PC-3 (cell line): Measurements from ENCODE around the gene PLA2G2F.

Experiments used
- EZH2 ChIP-seq: fragments of 300-600 bp; sonication (generic); IDR thresholded peaks from one replicate; pipeline ENCODE4 v1.6.1; 2017; ENCODE audit warnings: antibody characterized with exemption, mild to moderate bottlenecking, low read length; ENCODE audit not compliant: unreplicated experiment
- TF ChIP-seq, protein P1 (sequence below): fragments of 300-600 bp; sonication (generic); conservative IDR thresholded peaks from 2 replicates; pipeline ENCODE4 v1.5.1; 2017; ENCODE audit warnings: antibody characterized with exemption, low read depth, mild to moderate bottlenecking, low read length

DNA sequence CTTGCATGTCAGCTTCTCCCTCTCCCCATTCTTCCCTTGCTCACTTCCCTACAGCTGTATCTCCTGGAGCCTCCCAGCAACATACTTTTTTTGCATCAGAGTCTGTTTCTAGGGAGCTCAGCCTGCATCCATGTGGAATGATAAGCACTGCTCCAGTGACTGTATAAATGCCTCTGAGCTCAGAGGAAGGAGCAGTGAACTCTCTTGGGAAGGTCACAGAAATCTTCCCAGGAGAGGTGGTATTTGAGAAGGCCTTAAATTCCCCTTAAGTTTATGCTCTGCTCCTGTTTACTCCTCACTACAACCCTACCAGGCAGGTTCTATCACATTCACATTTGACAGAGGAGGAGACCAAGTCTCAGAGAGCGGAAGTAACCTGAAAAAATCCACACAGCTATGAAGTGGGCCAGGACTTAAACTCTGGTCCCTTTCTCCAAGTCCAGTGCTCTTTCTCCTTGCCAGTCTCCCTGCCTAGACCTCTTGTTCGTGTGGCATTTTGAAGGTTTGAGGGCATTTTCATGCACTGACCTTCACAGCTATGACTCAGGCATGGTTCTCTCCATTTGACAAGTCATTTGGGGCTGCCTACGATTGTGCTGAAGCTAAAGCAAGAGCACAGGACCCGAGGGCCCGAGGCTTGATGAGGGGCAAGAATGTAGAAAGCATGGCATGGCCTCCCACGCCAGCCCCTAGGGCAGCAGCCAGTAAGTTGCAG lies 41.2 kb downstream of the PLA2G2F start:
- TF ChIP-seq, protein P1, sequence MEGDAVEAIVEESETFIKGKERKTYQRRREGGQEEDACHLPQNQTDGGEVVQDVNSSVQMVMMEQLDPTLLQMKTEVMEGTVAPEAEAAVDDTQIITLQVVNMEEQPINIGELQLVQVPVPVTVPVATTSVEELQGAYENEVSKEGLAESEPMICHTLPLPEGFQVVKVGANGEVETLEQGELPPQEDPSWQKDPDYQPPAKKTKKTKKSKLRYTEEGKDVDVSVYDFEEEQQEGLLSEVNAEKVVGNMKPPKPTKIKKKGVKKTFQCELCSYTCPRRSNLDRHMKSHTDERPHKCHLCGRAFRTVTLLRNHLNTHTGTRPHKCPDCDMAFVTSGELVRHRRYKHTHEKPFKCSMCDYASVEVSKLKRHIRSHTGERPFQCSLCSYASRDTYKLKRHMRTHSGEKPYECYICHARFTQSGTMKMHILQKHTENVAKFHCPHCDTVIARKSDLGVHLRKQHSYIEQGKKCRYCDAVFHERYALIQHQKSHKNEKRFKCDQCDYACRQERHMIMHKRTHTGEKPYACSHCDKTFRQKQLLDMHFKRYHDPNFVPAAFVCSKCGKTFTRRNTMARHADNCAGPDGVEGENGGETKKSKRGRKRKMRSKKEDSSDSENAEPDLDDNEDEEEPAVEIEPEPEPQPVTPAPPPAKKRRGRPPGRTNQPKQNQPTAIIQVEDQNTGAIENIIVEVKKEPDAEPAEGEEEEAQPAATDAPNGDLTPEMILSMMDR: no peak
- TF ChIP-seq EZH2: no peak
